Liver (tissue), 9 donors: ENCODE results near the gene CDK5R2. TPM values are rescaled to one million over a fixed set of nuclear protein-coding genes. Genes with fewer than 3 reads are reported as not detected.

ENCODE experiments used
- DNase-seq: peaks from one replicate; pipeline ENCODE4 v3.0.0-alpha.2; 2017; ENCODE audit warnings: low spot score
- H3K27ac ChIP-seq, 2 donors: one replicate each; pipeline ENCODE4 v1.7.0; 2013; ENCODE audit warnings: inconsistent platforms in 2 of 2, low read length in 2 of 2, control low read depth in 1 of 2, low read depth in 1 of 2, mild to moderate bottlenecking in 1 of 2
- H3K27me3 ChIP-seq, 4 donors: one replicate each; pipeline versions ENCODE4 v1.6.1 to v1.7.0; 2013; ENCODE audit warnings: low read length in 3 of 4, inconsistent platforms in 1 of 4, mild to moderate bottlenecking in 1 of 4, moderate library complexity in 1 of 4; ENCODE audit not compliant: control insufficient read depth in 4 of 4, insufficient read depth in 4 of 4
- H3K36me3 ChIP-seq, 4 donors: one replicate each; pipeline versions ENCODE4 v1.6.1 to v1.7.0; 2013; ENCODE audit warnings: low read length in 3 of 4, mild to moderate bottlenecking in 3 of 4, low read depth in 1 of 4, moderate library complexity in 1 of 4; ENCODE audit not compliant: control insufficient read depth in 4 of 4, insufficient read depth in 3 of 4
- H3K4me1 ChIP-seq, 4 donors: one replicate each; pipeline versions ENCODE4 v1.6.1 to v1.7.0; 2013; ENCODE audit warnings: low read length in 3 of 4, mild to moderate bottlenecking in 3 of 4, moderate library complexity in 1 of 4; ENCODE audit not compliant: control insufficient read depth in 4 of 4, insufficient read depth in 4 of 4
- H3K4me3 ChIP-seq, 3 donors: one replicate each; pipeline versions ENCODE4 v1.6.1 to v1.7.0; 2013; ENCODE audit warnings: low read length in 3 of 3, control low read depth in 1 of 3, low read depth in 1 of 3, mild to moderate bottlenecking in 1 of 3
- H3K9ac ChIP-seq, 2 donors: one replicate each; pipeline ENCODE4 v1.7.0; 2013; ENCODE audit warnings: low read length in 2 of 2, mild to moderate bottlenecking in 2 of 2, moderate library complexity in 2 of 2, control low read depth in 1 of 2, low read depth in 1 of 2
- H3K9me3 ChIP-seq, 4 donors: one replicate each; pipeline versions ENCODE4 v1.6.1 to v1.7.0; 2013; ENCODE audit warnings: low read length in 3 of 4; ENCODE audit not compliant: control insufficient read depth in 4 of 4
- EGR1 ChIP-seq, 2 donors: IDR thresholded peaks; 2 replicates each; pipeline ENCODE4 v1.6.1; 2016 to 2018; ENCODE audit warnings: antibody characterized with exemption in 2 of 2, low read depth in 2 of 2
- FOXA1 ChIP-seq: IDR thresholded peaks from 2 replicates; pipeline ENCODE4 v1.6.1; 2016; ENCODE audit warnings: antibody characterized with exemption
- FOXA2 ChIP-seq: IDR thresholded peaks from 2 replicates; pipeline ENCODE4 v1.6.1; 2016; ENCODE audit warnings: antibody characterized with exemption
- GABPA ChIP-seq, 2 donors: IDR thresholded peaks in 1 of 2; conservative IDR thresholded peaks in 1 of 2; 2 replicates each; pipeline ENCODE4 v1.6.1; 2016; ENCODE audit warnings: antibody characterized with exemption in 2 of 2, mild to moderate bottlenecking in 1 of 2, moderate library complexity in 1 of 2
- HNF4A ChIP-seq, 2 donors: conservative IDR thresholded peaks; 2 replicates each; pipeline ENCODE4 v1.6.1; 2016; ENCODE audit warnings: antibody characterized with exemption in 2 of 2, mild to moderate bottlenecking in 2 of 2
- HNF4G ChIP-seq: IDR thresholded peaks from 2 replicates; pipeline ENCODE4 v1.6.1; 2016; ENCODE audit warnings: antibody characterized with exemption
- JUND ChIP-seq, 2 donors: IDR thresholded peaks; 2 replicates each; pipeline ENCODE4 v1.6.1; 2016; ENCODE audit warnings: antibody characterized with exemption in 2 of 2
- NR2F2 ChIP-seq: IDR thresholded peaks from 2 replicates; pipeline ENCODE4 v1.6.1; 2016; ENCODE audit warnings: antibody characterized with exemption
- RAD21 ChIP-seq, 2 donors: IDR thresholded peaks; 2 replicates each; pipeline ENCODE4 v1.6.1; 2016; ENCODE audit warnings: antibody characterized with exemption in 2 of 2, mild to moderate bottlenecking in 2 of 2
- RXRA ChIP-seq, 2 donors: IDR thresholded peaks; 2 replicates each; pipeline ENCODE4 v1.6.1; 2017 to 2018; ENCODE audit warnings: antibody characterized with exemption in 2 of 2, mild to moderate bottlenecking in 1 of 2
- SP1 ChIP-seq: IDR thresholded peaks from 2 replicates; pipeline ENCODE4 v1.6.1; 2018; ENCODE audit warnings: antibody characterized with exemption, mild to moderate bottlenecking
- TAF1 ChIP-seq: conservative IDR thresholded peaks from 2 replicates; pipeline ENCODE4 v1.6.1; 2016; ENCODE audit warnings: antibody characterized with exemption, mild to moderate bottlenecking
- YY1 ChIP-seq: IDR thresholded peaks from 2 replicates; pipeline ENCODE4 v1.6.1; 2016; ENCODE audit warnings: antibody characterized with exemption, mild to moderate bottlenecking
- WGBS: extraction: QIAGEN DNeasy Blood & Tissue Kit; methylation state at CpG from one replicate; pipeline ENCODE4 v1.1.7; 2013; 5-methylcytosine and 5-hydroxymethylcytosine counted together
- polyA plus RNA-seq, 2 donors: library from polyadenylated mRNA; stranded (reverse) in 1 of 2; unstranded in 1 of 2; fragments of 200-250 nt in 1 of 2; fragments of >200 nt in 1 of 2; fragmentation: Nextera tagmentation in 1 of 2; extraction: Ambion mirVana in 1 of 2; gene quantifications; one replicate each; pipeline versions ENCODE4 v1.2.1 to v1.2.3, GENCODE V29; 2013 to 2015
- total RNA-seq, 2 donors: library from RNA; depleted of rRNA; stranded (reverse); fragments of >200 nt; gene quantifications; one replicate each; pipeline ENCODE4 v1.2.3, GENCODE V29; 2014
- TF ChIP-seq, protein P1 (sequence below): IDR thresholded peaks from 2 replicates; pipeline ENCODE4 v1.6.1; 2016; ENCODE audit warnings: antibody characterized with exemption
- TF ChIP-seq, protein P2 (sequence below): fragments of 150-350 bp; IDR thresholded peaks from 2 replicates; pipeline ENCODE4 v1.5.1; 2017; ENCODE audit warnings: improper control_type of control experiment, low read depth, low read length; ENCODE audit not compliant: missing input control
- TF ChIP-seq, protein P3 (sequence below): IDR thresholded peaks from 2 replicates; pipeline ENCODE4 v1.6.1; 2016; ENCODE audit warnings: antibody characterized with exemption, mild to moderate bottlenecking
- TF ChIP-seq, protein P4 (sequence below): IDR thresholded peaks from 2 replicates; pipeline ENCODE4 v1.6.1; 2016; ENCODE audit warnings: antibody characterized with exemption
- TF ChIP-seq, protein P5 (sequence below): IDR thresholded peaks from 2 replicates; pipeline ENCODE4 v1.6.1; 2016; ENCODE audit warnings: antibody characterized with exemption
- donor health status: healthy.
- donor health status: healthy.
- donor health status: healthy.
- donor health status: healthy.
- donor health status: healthy.

Gene CDK5R2
- total and polyA plus RNA-seq, 4 donors = not detected

DNA sequence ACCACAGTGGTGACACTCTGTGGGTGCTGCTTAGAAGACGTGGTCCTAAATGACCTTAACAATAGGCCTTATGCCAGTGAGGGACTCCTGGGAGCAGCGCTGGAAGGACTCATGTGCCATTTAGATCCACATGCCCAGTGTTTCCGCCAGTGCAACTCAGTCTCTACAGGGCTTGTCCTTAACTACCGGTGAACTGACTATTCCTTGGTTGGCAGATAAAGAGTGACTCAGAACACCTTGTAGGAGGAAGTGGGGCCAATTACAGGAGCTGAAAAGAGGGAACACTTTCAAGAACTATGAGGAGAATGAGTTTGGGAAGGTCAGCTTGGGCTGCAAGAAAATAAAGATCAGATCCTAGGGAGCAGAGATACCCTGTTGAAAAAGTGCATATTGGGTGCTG is 1.8 kb upstream of the CDK5R2 start:
- Histone ChIP-seq H3K9ac (no peak overlapping the region), H3K4me1 (peaks cover 0 to 12% (median 5%) of the 10 kb centered on the region in 4 donors), H3K4me3 (no peak overlapping the region), H3K27ac (no peak overlapping the region), H3K36me3 (no peaks in the 10 kb centered on the region), H3K27me3 (peaks cover 2 to 14% (median 5%) of the 10 kb centered on the region in 4 donors), H3K9me3 (no peaks in the 10 kb centered on the region)
- 71% methylated on average over 4 of the region's 4 CpGs for WGBS
- no peak for DNase-seq
- TF ChIP-seq, protein P1, sequence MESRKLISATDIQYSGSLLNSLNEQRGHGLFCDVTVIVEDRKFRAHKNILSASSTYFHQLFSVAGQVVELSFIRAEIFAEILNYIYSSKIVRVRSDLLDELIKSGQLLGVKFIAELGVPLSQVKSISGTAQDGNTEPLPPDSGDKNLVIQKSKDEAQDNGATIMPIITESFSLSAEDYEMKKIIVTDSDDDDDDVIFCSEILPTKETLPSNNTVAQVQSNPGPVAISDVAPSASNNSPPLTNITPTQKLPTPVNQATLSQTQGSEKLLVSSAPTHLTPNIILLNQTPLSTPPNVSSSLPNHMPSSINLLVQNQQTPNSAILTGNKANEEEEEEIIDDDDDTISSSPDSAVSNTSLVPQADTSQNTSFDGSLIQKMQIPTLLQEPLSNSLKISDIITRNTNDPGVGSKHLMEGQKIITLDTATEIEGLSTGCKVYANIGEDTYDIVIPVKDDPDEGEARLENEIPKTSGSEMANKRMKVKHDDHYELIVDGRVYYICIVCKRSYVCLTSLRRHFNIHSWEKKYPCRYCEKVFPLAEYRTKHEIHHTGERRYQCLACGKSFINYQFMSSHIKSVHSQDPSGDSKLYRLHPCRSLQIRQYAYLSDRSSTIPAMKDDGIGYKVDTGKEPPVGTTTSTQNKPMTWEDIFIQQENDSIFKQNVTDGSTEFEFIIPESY = no peak
- TF ChIP-seq JUND (IDR thresholded peaks at IDR 0.05) (no peak), TAF1 (no peak), EGR1 (IDR thresholded peaks at IDR 0.05; ENCODE audit: low read depth in 2 of 2) (no peak), FOXA1 (no peak), HNF4G (no peak), RXRA (IDR thresholded peaks at IDR 0.05) (no peak), GABPA (IDR thresholded peaks at IDR 0.05 in 1 of 2, conservative IDR thresholded peaks at IDR 0.05 in 1 of 2) (no peak), HNF4A (conservative IDR thresholded peaks at IDR 0.05) (no peak), NR2F2 (no peak), SP1 (no peak), RAD21 (IDR thresholded peaks at IDR 0.05) (no peak), YY1 (no peak), FOXA2 (no peak)
- TF ChIP-seq, protein P2, sequence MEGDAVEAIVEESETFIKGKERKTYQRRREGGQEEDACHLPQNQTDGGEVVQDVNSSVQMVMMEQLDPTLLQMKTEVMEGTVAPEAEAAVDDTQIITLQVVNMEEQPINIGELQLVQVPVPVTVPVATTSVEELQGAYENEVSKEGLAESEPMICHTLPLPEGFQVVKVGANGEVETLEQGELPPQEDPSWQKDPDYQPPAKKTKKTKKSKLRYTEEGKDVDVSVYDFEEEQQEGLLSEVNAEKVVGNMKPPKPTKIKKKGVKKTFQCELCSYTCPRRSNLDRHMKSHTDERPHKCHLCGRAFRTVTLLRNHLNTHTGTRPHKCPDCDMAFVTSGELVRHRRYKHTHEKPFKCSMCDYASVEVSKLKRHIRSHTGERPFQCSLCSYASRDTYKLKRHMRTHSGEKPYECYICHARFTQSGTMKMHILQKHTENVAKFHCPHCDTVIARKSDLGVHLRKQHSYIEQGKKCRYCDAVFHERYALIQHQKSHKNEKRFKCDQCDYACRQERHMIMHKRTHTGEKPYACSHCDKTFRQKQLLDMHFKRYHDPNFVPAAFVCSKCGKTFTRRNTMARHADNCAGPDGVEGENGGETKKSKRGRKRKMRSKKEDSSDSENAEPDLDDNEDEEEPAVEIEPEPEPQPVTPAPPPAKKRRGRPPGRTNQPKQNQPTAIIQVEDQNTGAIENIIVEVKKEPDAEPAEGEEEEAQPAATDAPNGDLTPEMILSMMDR = no peak
- TF ChIP-seq, protein P3, sequence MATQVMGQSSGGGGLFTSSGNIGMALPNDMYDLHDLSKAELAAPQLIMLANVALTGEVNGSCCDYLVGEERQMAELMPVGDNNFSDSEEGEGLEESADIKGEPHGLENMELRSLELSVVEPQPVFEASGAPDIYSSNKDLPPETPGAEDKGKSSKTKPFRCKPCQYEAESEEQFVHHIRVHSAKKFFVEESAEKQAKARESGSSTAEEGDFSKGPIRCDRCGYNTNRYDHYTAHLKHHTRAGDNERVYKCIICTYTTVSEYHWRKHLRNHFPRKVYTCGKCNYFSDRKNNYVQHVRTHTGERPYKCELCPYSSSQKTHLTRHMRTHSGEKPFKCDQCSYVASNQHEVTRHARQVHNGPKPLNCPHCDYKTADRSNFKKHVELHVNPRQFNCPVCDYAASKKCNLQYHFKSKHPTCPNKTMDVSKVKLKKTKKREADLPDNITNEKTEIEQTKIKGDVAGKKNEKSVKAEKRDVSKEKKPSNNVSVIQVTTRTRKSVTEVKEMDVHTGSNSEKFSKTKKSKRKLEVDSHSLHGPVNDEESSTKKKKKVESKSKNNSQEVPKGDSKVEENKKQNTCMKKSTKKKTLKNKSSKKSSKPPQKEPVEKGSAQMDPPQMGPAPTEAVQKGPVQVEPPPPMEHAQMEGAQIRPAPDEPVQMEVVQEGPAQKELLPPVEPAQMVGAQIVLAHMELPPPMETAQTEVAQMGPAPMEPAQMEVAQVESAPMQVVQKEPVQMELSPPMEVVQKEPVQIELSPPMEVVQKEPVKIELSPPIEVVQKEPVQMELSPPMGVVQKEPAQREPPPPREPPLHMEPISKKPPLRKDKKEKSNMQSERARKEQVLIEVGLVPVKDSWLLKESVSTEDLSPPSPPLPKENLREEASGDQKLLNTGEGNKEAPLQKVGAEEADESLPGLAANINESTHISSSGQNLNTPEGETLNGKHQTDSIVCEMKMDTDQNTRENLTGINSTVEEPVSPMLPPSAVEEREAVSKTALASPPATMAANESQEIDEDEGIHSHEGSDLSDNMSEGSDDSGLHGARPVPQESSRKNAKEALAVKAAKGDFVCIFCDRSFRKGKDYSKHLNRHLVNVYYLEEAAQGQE = no peak
- TF ChIP-seq, protein P4, sequence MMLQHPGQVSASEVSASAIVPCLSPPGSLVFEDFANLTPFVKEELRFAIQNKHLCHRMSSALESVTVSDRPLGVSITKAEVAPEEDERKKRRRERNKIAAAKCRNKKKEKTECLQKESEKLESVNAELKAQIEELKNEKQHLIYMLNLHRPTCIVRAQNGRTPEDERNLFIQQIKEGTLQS = no peak
- TF ChIP-seq, protein P5, sequence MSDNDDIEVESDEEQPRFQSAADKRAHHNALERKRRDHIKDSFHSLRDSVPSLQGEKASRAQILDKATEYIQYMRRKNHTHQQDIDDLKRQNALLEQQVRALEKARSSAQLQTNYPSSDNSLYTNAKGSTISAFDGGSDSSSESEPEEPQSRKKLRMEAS = no peak
